GM18511 (cell line): ENCODE results near the gene ALMS1.
A peak's percentile ranks its signal among the peaks of the same experiment; 100 is the strongest.
"Not testable (repeated sequence)": the region's sequence is repeated elsewhere in the genome, so short reads cannot be mapped to it uniquely, and the experiment has no call there.

Experiments used
- ATAC-seq: cut with Tn5 transposase; IDR thresholded peaks from one replicate; pipeline ENCODE4 v1.9.1; 2021; ENCODE audit warnings: mild to moderate bottlenecking, moderate library complexity; ENCODE audit not compliant: unreplicated experiment

Gene ALMS1

DNA sequence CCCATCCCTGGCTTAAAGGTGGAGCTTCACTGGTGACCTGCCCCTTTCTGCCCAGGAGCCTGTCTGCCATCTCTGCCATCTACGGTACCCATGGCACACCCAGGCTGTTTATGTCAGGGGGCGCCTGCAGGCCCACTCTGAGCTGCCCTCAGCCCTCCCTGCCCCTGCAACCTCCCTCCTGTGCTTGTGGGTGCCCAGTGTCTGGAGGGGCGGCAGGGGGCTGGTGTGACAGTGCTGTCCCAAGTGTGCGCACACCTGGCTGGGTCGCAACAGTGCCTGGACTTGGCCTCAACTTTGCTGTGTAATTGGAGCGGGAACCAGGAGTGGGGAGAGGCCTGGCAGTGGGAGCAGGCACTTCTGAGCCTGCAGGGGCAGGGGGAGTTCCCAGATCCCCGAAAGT, 102.4 kb downstream of the ALMS1 start:
- ATAC-seq, result no peak

DNA sequence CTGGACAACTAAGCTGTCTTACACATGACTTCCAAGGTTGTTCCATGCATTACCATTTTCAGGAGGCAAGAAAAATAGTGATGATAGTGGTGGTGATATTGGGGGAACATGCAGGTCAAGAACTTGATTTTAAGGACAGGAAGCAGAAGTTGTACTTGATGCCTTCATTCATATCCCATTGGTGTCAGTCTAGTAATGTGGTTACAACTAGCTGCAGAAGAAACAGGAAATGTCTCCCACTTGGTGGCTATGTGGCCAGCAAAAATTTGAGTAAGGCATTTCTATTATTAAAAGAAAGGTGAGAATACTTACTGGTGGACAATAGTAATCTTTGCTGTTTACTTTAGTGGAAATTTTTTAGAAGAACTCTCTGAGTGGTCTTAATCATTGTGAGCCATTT, 103.4 kb downstream of the ALMS1 start:
- ATAC-seq, result peak; percentile 71

- no peak for ATAC-seq
Measured at GRCh38 chr2:73494031-73494430, 108.4 kb downstream of the ALMS1 start.

GRCh38 chr2:73503992-73504570, 118.4 kb downstream of the ALMS1 start:
- no peak for ATAC-seq

DNA sequence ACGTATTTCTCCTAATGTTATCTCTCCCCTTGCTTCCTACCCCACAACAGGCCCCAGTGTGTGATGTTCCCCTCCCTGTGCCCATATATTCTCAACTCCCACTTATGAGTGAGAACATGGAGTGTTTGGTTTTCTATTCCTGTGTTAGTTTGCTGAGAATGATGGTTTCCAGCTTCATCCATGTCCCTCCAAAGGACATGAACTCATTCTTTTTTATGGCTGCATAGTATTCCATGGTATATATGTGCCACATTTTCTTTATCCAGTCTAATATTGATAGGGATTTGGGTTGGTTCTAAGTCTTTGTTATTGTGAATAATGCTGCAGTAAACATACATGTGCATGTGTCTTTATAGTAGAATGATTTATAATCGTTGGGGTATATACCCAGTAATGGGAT, 119.2 kb downstream of the ALMS1 start:
- not testable (repeated sequence) for ATAC-seq

DNA sequence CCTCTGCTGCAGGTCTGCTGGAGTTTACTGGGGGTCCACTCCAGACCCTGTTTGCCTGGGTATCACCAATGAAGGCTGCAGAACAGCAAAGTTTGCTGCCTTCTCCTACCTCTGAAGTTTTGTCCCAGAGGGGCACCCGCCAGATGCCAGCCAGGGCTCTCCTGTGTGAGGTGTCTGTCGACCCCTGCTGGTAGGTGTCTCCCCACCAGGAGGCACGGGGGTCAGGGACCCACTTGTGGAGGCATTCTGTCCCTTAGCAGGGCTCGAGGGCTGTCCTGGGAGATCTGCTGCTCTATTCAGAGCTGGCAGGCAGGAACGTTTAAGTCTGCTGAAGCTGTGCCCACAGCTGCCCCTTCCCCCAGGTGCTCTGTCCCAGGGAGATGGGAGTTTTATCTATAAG, 124.8 kb downstream of the ALMS1 start:
- ATAC-seq, result not testable (repeated sequence)

- ATAC-seq, result no peak
Measured at GRCh38 chr2:73516033-73516432, 130.4 kb downstream of the ALMS1 start.

DNA sequence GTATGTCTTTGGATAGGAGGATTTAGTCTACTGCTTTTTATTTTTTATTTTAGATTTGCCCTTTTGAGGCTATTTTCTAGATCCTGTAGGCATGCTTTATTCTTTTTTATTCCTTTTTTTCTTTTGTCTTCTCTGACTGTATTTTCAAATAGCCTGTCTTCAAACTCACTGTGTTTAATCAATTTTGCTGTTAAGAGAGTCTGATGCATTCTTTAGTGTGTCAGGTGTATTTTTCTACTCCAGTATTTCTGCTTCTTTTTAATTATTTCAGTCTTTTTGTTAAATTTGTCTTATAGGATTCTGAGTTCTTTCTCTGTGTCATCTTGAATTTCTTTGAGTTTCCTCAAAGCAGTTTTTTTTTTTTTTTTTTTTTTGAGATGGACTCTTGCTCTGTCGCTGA, 143.1 kb downstream of the ALMS1 start:
- no peak for ATAC-seq

GRCh38 chr2:73530773-73531172, 145.1 kb downstream of the ALMS1 start:
- not testable (repeated sequence) for ATAC-seq

- no peak for ATAC-seq
Measured at GRCh38 chr2:73532381-73532780, 146.7 kb downstream of the ALMS1 start.

DNA sequence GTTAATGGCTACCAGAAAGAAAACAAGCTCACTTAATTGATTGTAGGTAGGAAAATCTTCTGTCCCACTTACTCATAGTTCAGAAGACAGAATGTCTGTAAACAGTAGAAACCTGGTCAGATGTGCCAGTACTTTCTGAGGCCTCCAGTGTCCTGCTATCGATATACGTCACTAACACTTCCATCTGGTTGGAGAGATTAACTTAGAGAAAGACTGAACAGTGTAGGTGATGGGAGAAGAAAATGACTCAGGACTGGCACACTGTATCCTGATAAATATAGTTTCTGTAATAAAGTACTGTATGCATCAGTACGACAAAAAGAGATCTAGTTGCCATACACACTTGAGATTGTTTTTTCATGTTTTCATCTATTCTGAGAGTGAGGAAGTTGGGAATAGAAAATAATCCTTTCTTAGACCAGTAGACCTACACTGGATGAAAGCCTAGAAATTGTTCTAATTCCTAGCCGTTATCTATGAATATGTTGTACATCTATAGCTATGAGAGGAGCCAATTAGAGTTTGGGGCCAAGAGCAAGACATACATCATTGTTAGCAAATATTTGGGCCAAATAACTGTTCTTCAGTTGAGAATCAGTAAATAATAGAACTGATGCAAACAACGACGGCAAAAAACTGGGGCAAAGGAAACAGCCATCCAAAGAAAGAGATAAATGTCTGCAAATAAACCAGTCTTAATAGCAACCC, 150.7 kb downstream of the ALMS1 start:
- ATAC-seq, result no peak

DNA sequence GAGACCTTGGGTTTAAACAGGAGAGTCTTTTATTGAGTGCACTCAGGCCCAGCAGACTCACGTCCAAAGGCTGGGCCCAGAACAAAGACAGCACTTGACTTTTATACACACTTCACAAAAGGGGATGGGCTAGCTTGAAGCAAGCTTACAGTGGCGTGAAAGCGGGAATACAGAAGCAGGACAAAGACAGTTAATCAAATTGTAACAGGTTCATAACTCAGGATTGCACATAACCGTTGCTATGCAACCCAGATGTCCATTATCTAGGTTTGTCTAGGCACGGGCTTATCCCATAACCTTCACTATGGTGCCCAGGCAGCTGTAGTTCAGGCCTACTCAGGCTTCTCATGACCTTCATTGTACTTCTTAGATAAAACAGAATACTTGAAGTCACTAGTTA, 175.2 kb downstream of the ALMS1 start:
- not testable (repeated sequence) for ATAC-seq

DNA sequence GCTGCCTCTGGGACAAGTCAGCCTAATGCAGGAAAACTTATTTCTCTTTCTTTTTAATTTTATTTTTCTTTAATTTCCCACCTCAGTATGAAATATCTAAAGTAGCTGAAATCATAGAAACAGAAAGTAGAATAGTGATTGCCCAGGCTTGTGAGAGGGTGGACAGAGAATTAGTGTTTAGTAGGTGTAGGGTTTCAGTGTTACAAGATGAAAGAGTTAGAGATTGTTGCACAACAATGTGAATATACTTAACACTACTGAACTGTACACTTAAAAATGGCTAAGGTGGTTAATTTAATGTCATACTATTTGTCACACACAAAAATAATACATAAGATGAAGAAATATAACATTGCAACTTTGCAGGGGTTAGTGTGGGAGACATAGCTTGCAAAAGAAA, 175.8 kb downstream of the ALMS1 start:
- ATAC-seq, result no peak

- ATAC-seq, result no peak
Measured at GRCh38 chr2:73564986-73565385, 179.3 kb downstream of the ALMS1 start.

DNA sequence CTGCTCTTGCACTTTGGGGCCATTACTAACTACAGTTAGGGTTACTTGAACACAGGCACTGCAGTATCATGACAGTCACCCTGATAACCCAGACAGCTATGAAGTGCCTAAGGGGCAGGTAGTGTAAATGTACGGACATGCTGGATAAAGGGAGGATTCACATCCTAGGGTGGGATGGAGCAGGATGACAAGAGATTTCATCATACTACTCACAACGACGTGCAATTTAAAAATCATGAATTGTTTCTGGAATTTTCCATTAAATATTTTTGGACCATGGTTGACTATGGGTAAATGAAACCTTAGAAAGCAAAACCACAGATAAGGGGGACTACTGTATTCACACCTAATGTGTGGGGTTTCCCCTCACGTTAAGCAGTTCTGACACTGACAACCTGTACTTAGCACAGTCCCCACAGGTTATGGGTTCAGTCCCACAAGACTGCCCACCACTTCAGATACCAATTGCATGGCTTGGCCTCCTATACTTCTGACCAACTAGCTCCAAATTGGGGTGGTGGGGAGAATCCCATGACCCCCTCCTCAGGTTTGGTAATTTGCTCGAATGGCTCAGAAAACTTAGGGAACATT, 180.7 kb downstream of the ALMS1 start:
- no peak for ATAC-seq

- ATAC-seq, result no peak
Measured at GRCh38 chr2:73575261-73575660, 189.6 kb downstream of the ALMS1 start.

GRCh38 chr2:73582364-73582763, 196.7 kb downstream of the ALMS1 start:
- no peak for ATAC-seq

- ATAC-seq, result no peak
Measured at GRCh38 chr2:73588177-73588576, 202.5 kb downstream of the ALMS1 start.

DNA sequence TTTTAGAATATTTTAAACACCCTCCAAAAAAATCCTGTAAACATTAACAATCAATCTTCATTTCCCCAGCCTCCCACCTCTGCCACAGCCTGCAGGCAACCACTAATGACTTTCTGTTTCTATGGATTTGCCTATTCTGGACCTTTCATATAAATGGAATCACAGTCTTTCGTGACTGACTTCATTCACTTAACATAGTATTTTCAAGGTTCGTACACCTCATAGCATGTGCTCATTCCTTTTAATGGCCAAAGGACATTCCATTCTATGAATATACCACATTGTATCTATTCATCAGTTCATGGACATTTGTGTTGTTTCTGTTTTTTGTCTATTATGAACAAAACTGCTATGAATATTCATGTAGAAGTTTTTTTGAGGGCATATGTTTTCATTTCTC, 208.0 kb downstream of the ALMS1 start:
- no peak for ATAC-seq

GRCh38 chr2:73594251-73594650, 208.6 kb downstream of the ALMS1 start:
- no peak for ATAC-seq

GRCh38 chr2:73601780-73602179, 216.1 kb downstream of the ALMS1 start:
- no peak for ATAC-seq

GRCh38 chr2:73603099-73603588, 217.5 kb downstream of the ALMS1 start:
- peak; percentile 74 for ATAC-seq
